ENCODE measurements around the gene PLEKHH2.
"Not testable (repeated sequence)": the region's sequence is repeated elsewhere in the genome, so short reads cannot be mapped to it uniquely, and the experiment has no call there.

The PLEKHH2 gene

GRCh38 chr2:43718530-43719124, 81.6 kb downstream of the PLEKHH2 start:
- DNase-seq: no peak

GRCh38 chr2:43724728-43725526, 87.9 kb downstream of the PLEKHH2 start:
- no peak for DNase-seq

- no peak for DNase-seq
Observed at GRCh38 chr2:43725711-43726246, 88.7 kb downstream of the PLEKHH2 start.

GRCh38 chr2:43726961-43727633, 90.0 kb downstream of the PLEKHH2 start:
- not testable (repeated sequence) for DNase-seq

- no peak for DNase-seq
Observed at GRCh38 chr2:43727634-43728014, 90.6 kb downstream of the PLEKHH2 start.

GRCh38 chr2:43729491-43730174, 92.6 kb downstream of the PLEKHH2 start:
- no peak for DNase-seq

- no peak for DNase-seq
Observed at GRCh38 chr2:43731211-43731610, 94.2 kb downstream of the PLEKHH2 start.

GRCh38 chr2:43736637-43737036, 99.6 kb downstream of the PLEKHH2 start:
- no peak for DNase-seq

- no peak for DNase-seq
Observed at GRCh38 chr2:43737097-43737854, 100.2 kb downstream of the PLEKHH2 start.

GRCh38 chr2:43737855-43738254, 100.8 kb downstream of the PLEKHH2 start:
- DNase-seq: no peak

- DNase-seq: no peak
Observed at GRCh38 chr2:43738257-43738656, 101.2 kb downstream of the PLEKHH2 start.

GRCh38 chr2:43743706-43744105, 106.6 kb downstream of the PLEKHH2 start:
- no peak for DNase-seq

- DNase-seq: no peak
Observed at GRCh38 chr2:43745457-43745856, 108.4 kb downstream of the PLEKHH2 start.

- no peak for DNase-seq
Observed at GRCh38 chr2:43748333-43748732, 111.3 kb downstream of the PLEKHH2 start.

GRCh38 chr2:43749583-43749982, 112.5 kb downstream of the PLEKHH2 start:
- DNase-seq: no peak

GRCh38 chr2:43751476-43751990, 114.5 kb downstream of the PLEKHH2 start:
- DNase-seq: no peak

- DNase-seq: no peak
Observed at GRCh38 chr2:43752302-43752701, 115.2 kb downstream of the PLEKHH2 start.

- DNase-seq: no peak
Observed at GRCh38 chr2:43754180-43754579, 117.1 kb downstream of the PLEKHH2 start.

- no peak for DNase-seq
Observed at GRCh38 chr2:43758739-43759138, 121.7 kb downstream of the PLEKHH2 start.

GRCh38 chr2:43759195-43759594, 122.1 kb downstream of the PLEKHH2 start:
- no peak for DNase-seq

- no peak for DNase-seq
Observed at GRCh38 chr2:43762286-43762685, 125.2 kb downstream of the PLEKHH2 start.

- DNase-seq: no peak
Observed at GRCh38 chr2:43763091-43763490, 126.0 kb downstream of the PLEKHH2 start.
